Endothelial cell of umbilical vein (primary cell): ENCODE data around the gene SYT11. TPM values are rescaled to one million over a fixed set of nuclear protein-coding genes. Genes with fewer than 3 reads are reported as not detected.

Source experiments
- BruUV-seq: library from RNA; stranded (reverse); fragments of 400-500 nt; replicated peaks from 2 replicates; lab custom pipeline; 2021; lab: Mats Ljungman, UMichigan
- CTCF ChIA-PET: fragments of 300-600, 350-600 bp; sonication (Branson Sonifier 250); formaldehyde crosslinking; loops from one replicate; lab custom pipeline; 2021; ENCODE audit warnings: antibody characterized with exemption, inconsistent platforms; lab: Charles Lee
- POLR2A ChIA-PET: fragments of 300-600, 350-600 bp; sonication (Branson Sonifier 250); formaldehyde crosslinking; loops from one replicate; lab custom pipeline; 2021; ENCODE audit warnings: antibody characterized with exemption, inconsistent platforms; lab: Charles Lee
- DNase-seq: peaks from one replicate; pipeline ENCODE4 v3.0.0-alpha.2; 2011; ENCODE audit warnings: low read depth, low spot score
- FAIRE-seq: peaks from 2 replicates; lab custom pipeline; 2011; peaks lifted over from hg19 to GRCh38; lab: Jason Lieb, UNC
- H2AFZ ChIP-seq: 2 replicates; pipeline ENCODE4 v1.6.0; 2012; ENCODE audit warnings: low read depth, low read length, control low read depth, inconsistent platforms
- H3K27ac ChIP-seq: 2 replicates; pipeline ENCODE4 v1.5.1; 2011; ENCODE audit warnings: low read depth, mild to moderate bottlenecking, control low read depth, low read length, moderate library complexity; ENCODE audit not compliant: insufficient read depth
- H3K27me3 ChIP-seq, 2 experiments: 2 replicates each; pipeline versions ENCODE4 v1.6.0 to v1.6.1; 2011; ENCODE audit warnings: low read length in 2 of 2, mixed read lengths in 1 of 2; ENCODE audit not compliant: control insufficient read depth in 2 of 2, insufficient read depth in 2 of 2
- H3K36me3 ChIP-seq, 2 experiments: 2 replicates in 1 of 2; 3 replicates in 1 of 2; pipeline ENCODE4 v1.5.1; 2011; ENCODE audit warnings: low read length in 2 of 2, mild to moderate bottlenecking in 1 of 2, moderate library complexity in 1 of 2; ENCODE audit not compliant: control insufficient read depth in 2 of 2, insufficient read depth in 2 of 2; ENCODE audit errors: extremely low read depth in 1 of 2
- H3K4me1 ChIP-seq: 3 replicates; pipeline ENCODE4 v1.5.1; 2011; ENCODE audit warnings: mild to moderate bottlenecking, low read length; ENCODE audit not compliant: control insufficient read depth, insufficient read depth; ENCODE audit errors: extremely low read depth
- H3K4me2 ChIP-seq: 2 replicates; pipeline ENCODE4 v1.6.1; 2011; ENCODE audit warnings: low read length, control low read depth, mixed read lengths; ENCODE audit not compliant: insufficient read depth
- H3K4me3 ChIP-seq, 3 experiments: fragments of 200-600 bp in 1 of 3; sonication (generic), shearing (Covaris generic) in 1 of 3; replicated peaks in 1 of 3; 2 replicates each; pipeline ENCODE4 v1.5.1; 2011 to 2016; ENCODE audit warnings: control low read depth in 3 of 3, low read length in 3 of 3, mild to moderate bottlenecking in 2 of 3, inconsistent platforms in 1 of 3, low read depth in 1 of 3, moderate library complexity in 1 of 3; ENCODE audit not compliant: insufficient read depth in 1 of 3
- H3K79me2 ChIP-seq: 2 replicates; pipeline ENCODE4 v1.6.0; 2012; ENCODE audit warnings: low read length, inconsistent platforms; ENCODE audit not compliant: control insufficient read depth, insufficient read depth
- H3K9ac ChIP-seq: replicated peaks from 2 replicates; pipeline ENCODE3; 2011; ENCODE audit warnings: low read length, control low read depth; ENCODE audit not compliant: insufficient read depth; ENCODE audit errors: extremely low read depth
- H3K9me1 ChIP-seq: replicated peaks from 3 replicates; pipeline ENCODE4 v1.6.0; 2011; ENCODE audit warnings: mild to moderate bottlenecking, low read length; ENCODE audit not compliant: control insufficient read depth, insufficient read depth; ENCODE audit errors: extremely low read depth
- H3K9me3 ChIP-seq: replicated peaks from 2 replicates; pipeline ENCODE4 v1.5.1; 2012; ENCODE audit warnings: low read length, inconsistent platforms; ENCODE audit not compliant: control insufficient read depth, insufficient read depth
- H4K20me1 ChIP-seq: replicated peaks from 2 replicates; pipeline ENCODE3; 2011; ENCODE audit warnings: mild to moderate bottlenecking, low read length; ENCODE audit not compliant: control insufficient read depth, insufficient read depth; ENCODE audit errors: extremely low read depth
- CTCF ChIP-seq, 2 donors: IDR thresholded peaks; 1 replicate in 1 of 2; 2 replicates in 1 of 2; pipeline ENCODE4 v1.5.1; 2011; ENCODE audit warnings: low read length in 2 of 2, mild to moderate bottlenecking in 2 of 2, moderate library complexity in 2 of 2, control low read depth in 1 of 2, inconsistent platforms in 1 of 2, low read depth in 1 of 2; ENCODE audit not compliant: insufficient read depth in 1 of 2; ENCODE audit errors: extremely low read depth in 1 of 2
- EZH2 ChIP-seq: IDR thresholded peaks from 2 replicates; pipeline ENCODE4 v1.6.1; 2012; ENCODE audit warnings: borderline replicate concordance, low read depth, mild to moderate bottlenecking, moderate library complexity, low read length, inconsistent platforms; ENCODE audit not compliant: severe bottlenecking
- FOS ChIP-seq: IDR thresholded peaks from 2 replicates; pipeline ENCODE4 v1.6.1; 2011; ENCODE audit warnings: mild to moderate bottlenecking, low read length, moderate library complexity, borderline replicate concordance; ENCODE audit not compliant: insufficient read depth
- JUN ChIP-seq: IDR thresholded peaks from 2 replicates; pipeline ENCODE4 v1.6.1; 2011; ENCODE audit warnings: borderline replicate concordance, low read depth; ENCODE audit not compliant: insufficient read length, insufficient read depth
- MAX ChIP-seq: IDR thresholded peaks from 2 replicates; pipeline ENCODE4 v1.6.1; 2011; ENCODE audit not compliant: insufficient read depth, insufficient read length
- POLR2A ChIP-seq: IDR thresholded peaks from 2 replicates; pipeline ENCODE4 v1.6.1; 2012; ENCODE audit warnings: low read depth, mild to moderate bottlenecking, control low read depth, low read length
- POLR2AphosphoS5 ChIP-seq: IDR thresholded peaks from 2 replicates; pipeline ENCODE4 v1.6.1; 2012; ENCODE audit warnings: low read depth, mild to moderate bottlenecking, control low read depth, low read length, moderate library complexity; ENCODE audit not compliant: insufficient read depth
- dilution Hi-C: fragments of 300-500 bp; cut with MboI; formaldehyde crosslinking; loops from one replicate; pipeline ENCODE4 v1.15.0; 2019; ENCODE audit warnings: low sequenced_read_pairs; ENCODE audit not compliant: extremely low pct_ligation_motif_present
- intact Hi-C: fragments of 100-400 bp; cut with micrococcal nuclease; formaldehyde crosslinking; loops from one replicate; pipeline ENCODE4 v1.10.0; 2022
- polyA plus RNA-seq, 4 experiments: library from polyadenylated mRNA; depleted of rRNA in 3 of 4; stranded (reverse) in 3 of 4; unstranded in 1 of 4; fragments of >200 nt; gene quantifications; 2 replicates each; pipeline versions ENCODE4 v1.2.1 to v1.2.3, GENCODE V29; 2011 to 2012; ENCODE audit warnings: missing spikeins in 1 of 4
- total RNA-seq: library from RNA; stranded (reverse); gene quantifications from 2 replicates; pipeline ENCODE4 v1.2.3, GENCODE V29; 2021

The SYT11 gene
- total and polyA plus RNA-seq, 2 donors (not counting 3 experiments of a cell fraction or from before 2014, with no cell fraction given), result 28.2 to 36.5 TPM

GRCh38 chr1:155840386-155840785 is 19.0 kb upstream of the SYT11 start:
- H3K4me1 ChIP-seq, result peaks cover 6% of the 10 kb centered on the region
- ChIA-PET CTCF (interaction anchor here (1.4 to 1.7 kb wide), 2 partner anchors 10 to 15 kb away, joined by 4 to 5 read pairs; no protein-coding TSS in a partner anchor), POLR2A (interaction anchor here (0.6 kb wide), 1 partner anchor 85 kb away, joined by 3 read pairs; no protein-coding TSS in a partner anchor)
- H3K9me3 ChIP-seq, result no peaks in the 10 kb centered on the region
- no peak overlapping the region for H3K4me3 ChIP-seq
- no peak for DNase-seq
- dilution Hi-C loops, result no loop called here
- no TSS peak for BruUV-seq
- peaks cover 2% of the 10 kb centered on the region for H3K9me1 ChIP-seq
- H3K9ac ChIP-seq, result no peak overlapping the region
- no peak for TF ChIP-seq POLR2AphosphoS5
- TF ChIP-seq MAX, result no peak
- no peak for TF ChIP-seq EZH2
- no peak for TF ChIP-seq POLR2A
- TF ChIP-seq JUN, result no peak
- no peak for TF ChIP-seq CTCF (IDR thresholded peaks at IDR 0.05; ENCODE audit: extremely low read depth in 1 of 2, insufficient read depth in 1 of 2, low read depth in 1 of 2, low read length in 2 of 2)
- no peak for TF ChIP-seq FOS
- intact Hi-C loops, result no loop called here
- peaks cover 3 to 7% of the 10 kb centered on the region in 2 experiments for H3K36me3 ChIP-seq
- H3K79me2 ChIP-seq, result peaks cover 44% of the 10 kb centered on the region
- H3K27me3 ChIP-seq, result no peaks in the 10 kb centered on the region
- no peaks in the 10 kb centered on the region for H4K20me1 ChIP-seq
- FAIRE-seq, result no peak
- H3K27ac ChIP-seq, result no peak overlapping the region
- H3K4me2 ChIP-seq, result no peak overlapping the region
- no peak overlapping the region for H2AFZ ChIP-seq
